H1 (cell line): ENCODE results near the gene SSNA1. TPM values are rescaled to one million over a fixed set of nuclear protein-coding genes. Genes with fewer than 3 reads are reported as not detected.

ENCODE experiments used
- CTCF ChIA-PET: fragments of 300-600 bp; sonication (Branson Sonifier 250); formaldehyde crosslinking; loops from one replicate; lab custom pipeline; 2021; ENCODE audit not compliant: partially characterized antibody; lab: Charles Lee
- POLR2A ChIA-PET: fragments of 300-600 bp; sonication (Branson Sonifier 250); formaldehyde crosslinking; loops from one replicate; lab custom pipeline; 2021; ENCODE audit warnings: inconsistent platforms; ENCODE audit not compliant: partially characterized antibody; lab: Charles Lee
- DNase-seq, 2 experiments: peaks; one replicate each; pipeline versions ENCODE4 v3.0.0 to v3.0.0-alpha.2; 2010 to 2022; ENCODE audit warnings: low spot score in 2 of 2, low read depth in 1 of 2, mixed read lengths in 1 of 2
- FAIRE-seq: peaks from 2 replicates; lab custom pipeline; 2011; peaks lifted over from hg19 to GRCh38; lab: Jason Lieb, UNC
- H2AFZ ChIP-seq: 2 replicates; pipeline ENCODE4 v1.8.1; 2012; ENCODE audit warnings: low read length, inconsistent platforms
- H2AK5ac ChIP-seq: 2 replicates; pipeline ENCODE4 v1.6.1; 2013; ENCODE audit warnings: low read depth, low read length
- H2BK120ac ChIP-seq: replicated peaks from 2 replicates; pipeline ENCODE3; 2013; ENCODE audit warnings: low read depth, low read length, inconsistent platforms
- H2BK12ac ChIP-seq: 2 replicates; pipeline ENCODE4 v1.6.1; 2013; ENCODE audit warnings: low read depth, low read length
- H2BK15ac ChIP-seq: 2 replicates; pipeline ENCODE4 v1.6.1; 2013; ENCODE audit warnings: low read length
- H2BK20ac ChIP-seq: 2 replicates; pipeline ENCODE4 v1.6.1; 2013; ENCODE audit warnings: low read length
- H2BK5ac ChIP-seq: 2 replicates; pipeline ENCODE4 v1.6.1; 2013; ENCODE audit warnings: low read depth, low read length
- H3K14ac ChIP-seq: 2 replicates; pipeline ENCODE4 v1.6.1; 2013; ENCODE audit warnings: inconsistent platforms; ENCODE audit not compliant: insufficient read length
- H3K18ac ChIP-seq: 2 replicates; pipeline ENCODE4 v1.6.1; 2013; ENCODE audit warnings: low read length; ENCODE audit errors: extremely low read depth
- H3K23ac ChIP-seq: 2 replicates; pipeline ENCODE4 v1.6.1; 2013; ENCODE audit warnings: inconsistent platforms; ENCODE audit not compliant: insufficient read length
- H3K23me2 ChIP-seq: 2 replicates; pipeline ENCODE4 v1.6.1; 2013; ENCODE audit warnings: low read depth, low read length
- H3K27ac ChIP-seq: 2 replicates; pipeline ENCODE4 v1.6.1; 2011; ENCODE audit warnings: low read depth, low read length, inconsistent platforms
- H3K27me3 ChIP-seq, 4 experiments: replicated peaks in 1 of 4; 1 replicate in 1 of 4; 2 replicates in 3 of 4; pipeline versions ENCODE4 v1.6.1 to v1.8.1; 2011 to 2013; ENCODE audit warnings: low read length in 3 of 4, mild to moderate bottlenecking in 3 of 4, inconsistent platforms in 2 of 4, mixed read lengths in 2 of 4, moderate library complexity in 1 of 4; ENCODE audit not compliant: control insufficient read depth in 3 of 4, insufficient read depth in 3 of 4; ENCODE audit errors: extremely low read depth in 1 of 4
- H3K36me3 ChIP-seq, 4 experiments: 2 replicates each; pipeline versions ENCODE4 v1.6.1 to v1.8.1; 2011 to 2013; ENCODE audit warnings: mild to moderate bottlenecking in 4 of 4, low read length in 3 of 4, moderate library complexity in 2 of 4, control low read depth in 1 of 4, inconsistent platforms in 1 of 4; ENCODE audit not compliant: insufficient read depth in 4 of 4, control insufficient read depth in 2 of 4
- H3K4ac ChIP-seq: replicated peaks from 2 replicates; pipeline ENCODE3; 2013; ENCODE audit warnings: low read length, low read depth, mixed read lengths, inconsistent platforms; ENCODE audit not compliant: insufficient read length
- H3K4me1 ChIP-seq, 4 experiments: replicated peaks in 1 of 4; 1 replicate in 1 of 4; 2 replicates in 3 of 4; pipeline versions ENCODE4 v1.6.1 to v1.8.1; 2011 to 2013; ENCODE audit warnings: low read length in 3 of 4, inconsistent platforms in 2 of 4, mixed read lengths in 1 of 4; ENCODE audit not compliant: insufficient read depth in 4 of 4, control insufficient read depth in 3 of 4
- H3K4me2 ChIP-seq, 2 experiments: 2 replicates each; pipeline versions ENCODE4 v1.6.1 to v1.8.1; 2011 to 2013; ENCODE audit warnings: low read depth in 2 of 2, low read length in 2 of 2, control low read depth in 1 of 2, inconsistent platforms in 1 of 2, mild to moderate bottlenecking in 1 of 2; ENCODE audit not compliant: insufficient read depth in 1 of 2
- H3K4me3 ChIP-seq, 4 experiments: fragments of 200-600, 300-600 bp in 1 of 4; sonication (generic), shearing (Covaris generic), sonication (Bioruptor Twin) in 1 of 4; 2 replicates each; pipeline versions ENCODE4 v1.5.1 to v1.8.1; 2011 to 2016; ENCODE audit warnings: low read length in 4 of 4, low read depth in 3 of 4, control low read depth in 2 of 4, inconsistent platforms in 2 of 4, mild to moderate bottlenecking in 2 of 4, mixed read lengths in 1 of 4, moderate library complexity in 1 of 4; ENCODE audit not compliant: insufficient read depth in 2 of 4; ENCODE audit errors: extremely low read depth in 1 of 4
- H3K56ac ChIP-seq: replicated peaks from 2 replicates; pipeline ENCODE3; 2013; ENCODE audit warnings: low read depth, mild to moderate bottlenecking, mixed read lengths, low read length, inconsistent platforms; ENCODE audit not compliant: insufficient read length
- H3K79me1 ChIP-seq: 2 replicates; pipeline ENCODE4 v1.6.1; 2013; ENCODE audit warnings: low read depth, low read length, control low read depth
- H3K79me2 ChIP-seq, 2 experiments: 2 replicates each; pipeline versions ENCODE4 v1.6.1 to v1.8.1; 2012 to 2013; ENCODE audit warnings: low read length in 2 of 2, mild to moderate bottlenecking in 2 of 2, inconsistent platforms in 1 of 2; ENCODE audit not compliant: insufficient read depth in 2 of 2, control insufficient read depth in 1 of 2
- H3K9ac ChIP-seq, 4 experiments: replicated peaks in 1 of 4; 1 replicate in 1 of 4; 2 replicates in 3 of 4; pipeline versions ENCODE4 v1.6.1 to v1.8.1; 2011 to 2013; ENCODE audit warnings: low read depth in 3 of 4, low read length in 3 of 4, control low read depth in 2 of 4, mild to moderate bottlenecking in 2 of 4, moderate library complexity in 2 of 4, inconsistent platforms in 1 of 4; ENCODE audit errors: extremely low read depth in 1 of 4
- H3K9me3 ChIP-seq, 2 experiments: 2 replicates each; pipeline versions ENCODE4 v1.6.1 to v1.8.1; 2012 to 2013; ENCODE audit warnings: mild to moderate bottlenecking in 2 of 2, moderate library complexity in 2 of 2, control low read depth in 1 of 2, inconsistent platforms in 1 of 2, low read depth in 1 of 2, low read length in 1 of 2, mixed read lengths in 1 of 2; ENCODE audit not compliant: insufficient read depth in 2 of 2
- H4K20me1 ChIP-seq, 2 experiments: replicated peaks in 1 of 2; 2 replicates each; pipeline versions ENCODE3 to v1.8.1; 2011 to 2013; ENCODE audit warnings: inconsistent platforms in 2 of 2, low read length in 2 of 2, mild to moderate bottlenecking in 1 of 2; ENCODE audit not compliant: insufficient read depth in 2 of 2, control insufficient read depth in 1 of 2
- H4K5ac ChIP-seq: 2 replicates; pipeline ENCODE4 v1.6.1; 2013; ENCODE audit warnings: low read length, low read depth, mixed read lengths, inconsistent platforms; ENCODE audit not compliant: insufficient read length
- H4K8ac ChIP-seq: 2 replicates; pipeline ENCODE4 v1.8.0; 2013; ENCODE audit warnings: mild to moderate bottlenecking, moderate library complexity, low read length, inconsistent platforms; ENCODE audit not compliant: insufficient read depth; ENCODE audit errors: extremely low read depth
- H4K91ac ChIP-seq: replicated peaks from 2 replicates; pipeline ENCODE3; 2013; ENCODE audit warnings: low read length, mixed read lengths, inconsistent platforms; ENCODE audit not compliant: insufficient read length
- ATF2 ChIP-seq: IDR thresholded peaks from 2 replicates; pipeline ENCODE4 v1.6.1; 2012; ENCODE audit warnings: low read length, inconsistent platforms
- BRCA1 ChIP-seq: IDR thresholded peaks from 2 replicates; pipeline ENCODE4 v1.6.1; 2012; ENCODE audit warnings: low read depth, low read length, improper control_type of control experiment
- HDAC2 ChIP-seq, 2 experiments: fragments of 300-600 bp in 1 of 2; sonication (generic) in 1 of 2; IDR thresholded peaks; 2 replicates each; pipeline ENCODE4 v1.6.1; 2011 to 2012; ENCODE audit warnings: low read depth in 2 of 2, low read length in 2 of 2, mild to moderate bottlenecking in 2 of 2, moderate library complexity in 2 of 2, borderline replicate concordance in 1 of 2, inconsistent platforms in 1 of 2
- NRF1 ChIP-seq: IDR thresholded peaks from 2 replicates; pipeline ENCODE4 v1.6.1; 2011; ENCODE audit warnings: mild to moderate bottlenecking, low read depth, low read length, improper control_type of control experiment
- PHF8 ChIP-seq: fragments of 200-600 bp; sonication (generic); conservative IDR thresholded peaks from 2 replicates; pipeline ENCODE4 v1.7.1; 2012; ENCODE audit warnings: low read depth, mild to moderate bottlenecking, inconsistent platforms, low read length, moderate library complexity
- POU5F1 ChIP-seq: IDR thresholded peaks from 2 replicates; pipeline ENCODE4 v1.6.1; 2011; ENCODE audit warnings: low read depth, mild to moderate bottlenecking, low read length, moderate library complexity
- RXRA ChIP-seq: IDR thresholded peaks from 2 replicates; pipeline ENCODE4 v1.6.1; 2011; ENCODE audit warnings: low read depth, mild to moderate bottlenecking, low read length, moderate library complexity; ENCODE audit not compliant: insufficient read depth
- SP1 ChIP-seq: IDR thresholded peaks from 2 replicates; pipeline ENCODE4 v1.6.1; 2011; ENCODE audit warnings: low read depth, low read length
- TEAD4 ChIP-seq: IDR thresholded peaks from 2 replicates; pipeline ENCODE4 v1.6.1; 2012; ENCODE audit warnings: low read depth, low read length, inconsistent platforms, mixed read lengths
- WGBS, 2 experiments: shearing (Covaris generic) in 1 of 2; methylation state at CpG; one replicate each; pipeline versions ENCODE4 v1.1.6 to v1.1.7; 2013 to 2015; ENCODE audit warnings: low lambda C conversion rate in 2 of 2, mixed read lengths in 2 of 2, inconsistent platforms in 1 of 2, low coverage in 1 of 2, missing lambda C conversion rate in 1 of 2; ENCODE audit not compliant: insufficient replicate concordance in 2 of 2, insufficient coverage in 1 of 2, insufficient read length in 1 of 2; ENCODE audit errors: extremely low coverage in 1 of 2, missing lambda C conversion rate in 1 of 2; 5-methylcytosine and 5-hydroxymethylcytosine counted together
- polyA plus RNA-seq, 7 experiments: library from polyadenylated mRNA; depleted of rRNA in 3 of 7; stranded (reverse) in 5 of 7; unstranded in 2 of 7; fragments of >200 nt in 5 of 7; fragments of 200-250 nt in 2 of 7; gene quantifications; 1 replicate in 5 of 7; 2 replicates in 1 of 7; 4 replicates in 1 of 7; pipeline versions ENCODE4 v1.2.1 to v1.2.3, GENCODE V29; 2011 to 2013; ENCODE audit warnings: missing spikeins in 2 of 7, mixed read lengths in 2 of 7
- total RNA-seq: library from RNA; stranded (reverse); fragmentation: NEBNext Ultra II Directional; extraction: Animal tissue kit (Norgen Biotek cat#: 25700); gene quantifications from 2 replicates; pipeline ENCODE4 v1.2.1, GENCODE V29; 2021

The SSNA1 gene
- total and polyA plus RNA-seq, 2 of the 8 experiments (the other 6 are each of a cell fraction or from before 2014, with no cell fraction given) = 87.3 to 157 TPM

GRCh38 chr9:137228968-137229896 lies 40.8 kb downstream of the SSNA1 start:
- Histone ChIP-seq H4K20me1 (peaks cover 0 to 1% of the 10 kb centered on the region in 2 experiments), H3K36me3 (no peaks in the 10 kb centered on the region), H3K27me3 (no peaks in the 10 kb centered on the region; a peak in 1 of 7 replicates), H3K9me3 (no peaks in the 10 kb centered on the region), H2BK20ac (no peak overlapping the region), H3K4ac (no peak overlapping the region), H3K4me1 (peaks cover 0 to 16% (median 5%) of the 10 kb centered on the region in 4 experiments; a peak in 4 of 7 replicates), H4K5ac (no peak overlapping the region), H3K23me2 (no peaks in the 10 kb centered on the region; the same call in 1 of the 2 replicates), H3K23ac (no peak overlapping the region), H3K27ac (no peak overlapping the region), H2AFZ (no peak overlapping the region), H3K4me3 (no peak overlapping the region), H2BK5ac (no peak overlapping the region), H4K8ac (peak overlapping the region; percentile 51; the same call in 1 of the 2 replicates), H3K9ac (no peak overlapping the region), H3K79me1 (no peaks in the 10 kb centered on the region), H2BK15ac (no peak overlapping the region), H3K4me2 (no peak overlapping the region), H3K18ac (no peak overlapping the region), H2AK5ac (no peak overlapping the region), H2BK120ac (no peak overlapping the region), H3K14ac (no peak overlapping the region), H3K79me2 (no peaks in the 10 kb centered on the region), H4K91ac (no peak overlapping the region), H3K56ac (no peak overlapping the region), H2BK12ac (no peak overlapping the region)
- DNase-seq (no peak), FAIRE-seq (no peak)
- ChIA-PET POLR2A (interaction anchor here (0.7 to 69.9 kb wide), 6 partner anchors 12 to 42 kb away, joined by 3 to 1462 read pairs (median 4); partner anchors contain the start of genes NELFB, STPG3, TOR4A and TPRN), CTCF (interaction anchor here (0.6 to 20.2 kb wide), 12 partner anchors 13 to 259 kb away, joined by 3 to 204 read pairs (median 4); partner anchors contain the start of genes ANAPC2, SSNA1 and TOR4A)
- WGBS, 2 experiments = 95% methylated on average over 22 of the region's 27 CpGs; no CpG with 5 or more reads in 1 of the 2 experiments
- TF ChIP-seq BRCA1 (no peak), PHF8 (no peak), TEAD4 (no peak), POU5F1 (no peak), HDAC2 (IDR thresholded peaks at IDR 0.05; ENCODE audit: borderline replicate concordance in 1 of 2, low read depth in 2 of 2, low read length in 2 of 2) (no peak), RXRA (no peak), NRF1 (no peak), ATF2 (no peak), SP1 (no peak)
